ENCODE data around the gene TXNRD2. TPM values are rescaled to one million over a fixed set of nuclear protein-coding genes. Genes with fewer than 3 reads are reported as not detected.
A peak's percentile ranks its signal among the peaks of the same experiment; 100 is the strongest.

Gene TXNRD2
- total RNA-seq, 4 donors from 2014 or later: 12.1 to 28.9 (median 21.6) TPM

- Histone ChIP-seq H3K36me3 (no peaks in the 10 kb centered on the region), H3K4me1 (peaks cover 0 to 5% (median 0%) of the 10 kb centered on the region in 4 donors), H3K4me3 (no peak overlapping the region), H3K9me3 (no peaks in the 10 kb centered on the region), H3K27me3 (no peaks in the 10 kb centered on the region), H3K27ac (no peak overlapping the region)
- intact Hi-C loops (cut with DNase I; ENCODE audit: low total_unique reads): loop anchor here (10.0 kb wide), 1 partner anchor 150 kb away; no protein-coding TSS in a partner anchor
- TF ChIP-seq, protein P1, sequence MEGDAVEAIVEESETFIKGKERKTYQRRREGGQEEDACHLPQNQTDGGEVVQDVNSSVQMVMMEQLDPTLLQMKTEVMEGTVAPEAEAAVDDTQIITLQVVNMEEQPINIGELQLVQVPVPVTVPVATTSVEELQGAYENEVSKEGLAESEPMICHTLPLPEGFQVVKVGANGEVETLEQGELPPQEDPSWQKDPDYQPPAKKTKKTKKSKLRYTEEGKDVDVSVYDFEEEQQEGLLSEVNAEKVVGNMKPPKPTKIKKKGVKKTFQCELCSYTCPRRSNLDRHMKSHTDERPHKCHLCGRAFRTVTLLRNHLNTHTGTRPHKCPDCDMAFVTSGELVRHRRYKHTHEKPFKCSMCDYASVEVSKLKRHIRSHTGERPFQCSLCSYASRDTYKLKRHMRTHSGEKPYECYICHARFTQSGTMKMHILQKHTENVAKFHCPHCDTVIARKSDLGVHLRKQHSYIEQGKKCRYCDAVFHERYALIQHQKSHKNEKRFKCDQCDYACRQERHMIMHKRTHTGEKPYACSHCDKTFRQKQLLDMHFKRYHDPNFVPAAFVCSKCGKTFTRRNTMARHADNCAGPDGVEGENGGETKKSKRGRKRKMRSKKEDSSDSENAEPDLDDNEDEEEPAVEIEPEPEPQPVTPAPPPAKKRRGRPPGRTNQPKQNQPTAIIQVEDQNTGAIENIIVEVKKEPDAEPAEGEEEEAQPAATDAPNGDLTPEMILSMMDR (IDR thresholded peaks at IDR 0.05): no peak
- TF ChIP-seq EP300 (IDR thresholded peaks at IDR 0.05; ENCODE audit: low read depth): no peak
- no peak for TF ChIP-seq POLR2AphosphoS5 (IDR thresholded peaks at IDR 0.05)
- TF ChIP-seq POLR2A (IDR thresholded peaks at IDR 0.05): no peak
- peak; percentile 52 for DNase-seq
- in situ Hi-C loops (cut with MboI; ENCODE audit: low pct_ligation_motif_present in 1 of 4, low pct_unique_long_range_greater_than_20kb in 1 of 4, low sequenced_read_pairs in 3 of 4): loop anchor here in 1 of 4 donors (5.0 kb wide), 1 partner anchor 33 kb away; no protein-coding TSS in a partner anchor
- 51% methylated on average over 11 of the region's 11 CpGs; no CpG with 5 or more reads in 1 of the 2 donors for WGBS, 2 donors (ENCODE audit: low coverage in 1 of 2)
Observed at GRCh38 chr22:19974268-19974861, 32.7 kb upstream of the TXNRD2 start.

DNA sequence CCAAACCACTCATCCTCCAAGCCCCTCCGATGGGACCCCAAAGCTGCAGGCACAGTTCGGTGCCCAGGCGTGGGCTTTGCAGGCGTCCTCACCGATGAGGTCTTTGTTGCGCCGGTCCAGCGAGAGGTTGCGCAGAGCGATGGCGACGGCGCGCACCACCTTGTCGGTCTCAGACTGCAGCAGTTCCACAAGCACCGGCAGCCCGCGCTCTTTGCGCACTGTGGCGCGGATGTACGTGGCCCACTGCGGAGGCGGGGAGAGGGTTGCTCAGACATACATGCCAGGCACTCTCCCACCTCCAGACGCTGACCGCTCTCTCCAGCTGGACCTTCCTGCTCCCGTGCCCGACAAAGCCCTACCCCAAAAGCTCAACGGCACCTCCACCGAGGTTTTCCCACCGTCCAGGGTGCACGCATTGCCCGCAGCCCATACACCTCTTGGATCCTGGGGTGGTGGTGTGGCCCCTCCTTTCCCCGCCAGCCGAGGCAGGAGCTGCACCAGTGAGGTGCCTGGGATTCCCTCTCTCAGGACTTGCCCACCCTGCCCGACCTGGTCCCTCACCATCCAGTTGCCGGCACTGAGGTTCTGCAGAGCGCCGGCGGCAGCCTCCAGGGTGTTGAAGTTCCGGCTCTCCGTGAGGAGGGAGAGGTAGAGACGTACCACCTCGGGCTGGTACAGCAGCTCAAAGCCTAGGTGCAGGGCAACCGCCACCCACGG is 32.1 kb upstream of the TXNRD2 start:
- Histone ChIP-seq H3K9me3 (no peaks in the 10 kb centered on the region), H3K36me3 (no peaks in the 10 kb centered on the region), H3K27ac (no peak overlapping the region), H3K4me1 (peaks cover 0 to 5% (median 0%) of the 10 kb centered on the region in 4 donors), H3K4me3 (no peak overlapping the region), H3K27me3 (no peaks in the 10 kb centered on the region)
- intact Hi-C loops (cut with DNase I; ENCODE audit: low total_unique reads) (loop anchor here (10.0 kb wide), 1 partner anchor 151 kb away; no protein-coding TSS in a partner anchor), in situ Hi-C loops (cut with MboI; ENCODE audit: low pct_ligation_motif_present in 1 of 4, low pct_unique_long_range_greater_than_20kb in 1 of 4, low sequenced_read_pairs in 3 of 4) (loop anchor here in 1 of 4 donors (5.0 kb wide), 1 partner anchor 34 kb away; no protein-coding TSS in a partner anchor)
- TF ChIP-seq EP300 (IDR thresholded peaks at IDR 0.05; ENCODE audit: low read depth) (no peak), POLR2AphosphoS5 (IDR thresholded peaks at IDR 0.05) (no peak), POLR2A (IDR thresholded peaks at IDR 0.05) (no peak)
- TF ChIP-seq, protein P1 (IDR thresholded peaks at IDR 0.05): no peak
- no peak for DNase-seq
- 80 to 94% methylated on average over 1 to 46 of the region's 46 CpGs for WGBS, 2 donors (ENCODE audit: low coverage in 1 of 2)

DNA sequence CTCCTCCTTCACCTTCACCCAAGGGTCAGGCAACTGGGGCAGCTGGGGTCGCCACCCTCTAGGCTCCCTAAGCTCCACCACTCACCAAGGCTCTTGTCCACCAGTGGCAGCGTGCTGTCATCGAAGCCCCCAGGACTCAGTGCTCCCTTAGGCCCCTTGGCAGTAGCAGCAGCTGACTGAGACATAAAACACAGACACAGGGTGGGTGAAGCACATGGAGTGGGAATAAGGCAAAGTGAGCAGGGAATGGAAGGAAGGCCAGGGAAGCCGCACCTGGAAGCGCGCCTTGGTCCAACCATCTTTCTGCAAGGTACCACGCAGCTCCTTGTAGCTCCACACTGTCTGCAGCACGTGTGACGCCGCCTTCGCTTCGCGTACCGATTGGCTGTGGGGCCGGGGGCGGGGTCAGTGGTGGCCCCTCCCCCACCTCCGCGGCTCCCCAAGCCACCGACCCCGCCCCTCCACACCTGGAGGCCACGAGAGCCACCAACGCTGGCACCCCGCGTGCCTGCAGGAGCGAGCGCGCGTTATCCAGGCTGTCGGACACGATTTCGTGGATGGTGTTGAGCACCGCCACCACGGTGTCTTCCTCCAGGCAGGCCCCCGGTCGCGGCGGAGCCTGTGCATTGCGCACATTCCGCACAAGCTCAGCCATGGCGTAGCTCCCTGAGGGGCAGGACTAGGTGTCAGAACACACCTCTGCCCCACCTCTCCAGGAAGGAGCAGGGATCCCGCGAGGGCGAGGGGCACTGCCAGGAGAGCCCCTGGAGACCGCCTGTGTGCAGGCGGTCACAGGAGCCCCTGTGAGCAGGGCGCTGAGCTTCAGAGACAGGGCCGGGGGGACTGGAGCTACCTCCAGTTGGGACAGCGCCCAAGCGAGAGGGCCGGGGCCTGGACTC is 31.3 kb upstream of the TXNRD2 start:
- Histone ChIP-seq H3K9me3 (no peaks in the 10 kb centered on the region), H3K4me1 (peaks cover 0 to 5% (median 0%) of the 10 kb centered on the region in 4 donors), H3K27me3 (no peaks in the 10 kb centered on the region), H3K4me3 (no peak overlapping the region), H3K36me3 (no peaks in the 10 kb centered on the region), H3K27ac (no peak overlapping the region)
- TF ChIP-seq POLR2A (IDR thresholded peaks at IDR 0.05) (no peak), POLR2AphosphoS5 (IDR thresholded peaks at IDR 0.05) (no peak), EP300 (IDR thresholded peaks at IDR 0.05; ENCODE audit: low read depth) (no peak)
- TF ChIP-seq, protein P1 (IDR thresholded peaks at IDR 0.05): no peak
- DNase-seq: no peak
- intact Hi-C loops (cut with DNase I; ENCODE audit: low total_unique reads): loop anchor here (10.0 kb wide), 1 partner anchor 152 kb away; no protein-coding TSS in a partner anchor
- in situ Hi-C loops (cut with MboI; ENCODE audit: low pct_ligation_motif_present in 1 of 4, low pct_unique_long_range_greater_than_20kb in 1 of 4, low sequenced_read_pairs in 3 of 4): loop anchor here in 1 of 4 donors (5.0 kb wide), 1 partner anchor 34 kb away; no protein-coding TSS in a partner anchor
- WGBS, 2 donors (ENCODE audit: low coverage in 1 of 2): 88% methylated on average over 47 of the region's 50 CpGs; no CpG with 5 or more reads in 1 of the 2 donors
